Astrocyte of the cerebellum (primary cell): ENCODE results near the gene IFT43.

Source experiments
- DNase-seq: peaks from one replicate; pipeline ENCODE4 v3.0.0-alpha.2; 2011; ENCODE audit warnings: low read depth
- H3K4me3 ChIP-seq: 2 replicates; pipeline ENCODE4 v1.5.1; 2011; ENCODE audit warnings: mild to moderate bottlenecking, low read depth, low read length, moderate library complexity
- in situ Hi-C: cut with HindIII; loops from 2 replicates; pipeline ENCODE4 v1.10.0; 2017; ENCODE audit warnings: low sequenced_read_pairs
- TF ChIP-seq, protein P1 (sequence below): IDR thresholded peaks from 2 replicates; pipeline ENCODE4 v1.5.1; 2012; ENCODE audit warnings: low read length, low read depth, moderate library complexity, mild to moderate bottlenecking; ENCODE audit errors: missing control alignments

The IFT43 gene

DNA sequence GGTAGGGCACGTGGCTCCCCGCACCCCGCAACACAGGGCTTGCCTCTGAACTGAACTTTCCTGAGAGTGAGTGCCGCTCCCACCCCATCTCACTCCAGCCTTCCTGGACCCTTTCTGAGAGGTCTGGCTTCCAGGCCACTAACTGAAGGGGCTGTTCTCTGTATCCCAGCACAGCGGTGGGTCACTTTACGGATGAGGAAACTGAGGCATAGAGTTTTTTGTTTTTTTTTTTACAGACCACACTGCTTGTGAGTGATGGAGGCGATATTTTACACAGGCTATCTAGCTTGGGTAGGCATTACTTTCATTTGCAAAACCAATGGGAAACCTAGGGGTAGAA, 2.6 kb upstream of the IFT43 start:
- in situ Hi-C loops = no loop called here
- H3K4me3 ChIP-seq = peak overlapping the region; percentile 62
- TF ChIP-seq, protein P1, sequence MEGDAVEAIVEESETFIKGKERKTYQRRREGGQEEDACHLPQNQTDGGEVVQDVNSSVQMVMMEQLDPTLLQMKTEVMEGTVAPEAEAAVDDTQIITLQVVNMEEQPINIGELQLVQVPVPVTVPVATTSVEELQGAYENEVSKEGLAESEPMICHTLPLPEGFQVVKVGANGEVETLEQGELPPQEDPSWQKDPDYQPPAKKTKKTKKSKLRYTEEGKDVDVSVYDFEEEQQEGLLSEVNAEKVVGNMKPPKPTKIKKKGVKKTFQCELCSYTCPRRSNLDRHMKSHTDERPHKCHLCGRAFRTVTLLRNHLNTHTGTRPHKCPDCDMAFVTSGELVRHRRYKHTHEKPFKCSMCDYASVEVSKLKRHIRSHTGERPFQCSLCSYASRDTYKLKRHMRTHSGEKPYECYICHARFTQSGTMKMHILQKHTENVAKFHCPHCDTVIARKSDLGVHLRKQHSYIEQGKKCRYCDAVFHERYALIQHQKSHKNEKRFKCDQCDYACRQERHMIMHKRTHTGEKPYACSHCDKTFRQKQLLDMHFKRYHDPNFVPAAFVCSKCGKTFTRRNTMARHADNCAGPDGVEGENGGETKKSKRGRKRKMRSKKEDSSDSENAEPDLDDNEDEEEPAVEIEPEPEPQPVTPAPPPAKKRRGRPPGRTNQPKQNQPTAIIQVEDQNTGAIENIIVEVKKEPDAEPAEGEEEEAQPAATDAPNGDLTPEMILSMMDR = no peak
- DNase-seq = no peak

- no peak overlapping the region for H3K4me3 ChIP-seq
- in situ Hi-C loops = no loop called here
- TF ChIP-seq, protein P1 = no peak
- no peak for DNase-seq
Measured at GRCh38 chr14:75984674-75985073, 889 bp upstream of the IFT43 start.

DNA sequence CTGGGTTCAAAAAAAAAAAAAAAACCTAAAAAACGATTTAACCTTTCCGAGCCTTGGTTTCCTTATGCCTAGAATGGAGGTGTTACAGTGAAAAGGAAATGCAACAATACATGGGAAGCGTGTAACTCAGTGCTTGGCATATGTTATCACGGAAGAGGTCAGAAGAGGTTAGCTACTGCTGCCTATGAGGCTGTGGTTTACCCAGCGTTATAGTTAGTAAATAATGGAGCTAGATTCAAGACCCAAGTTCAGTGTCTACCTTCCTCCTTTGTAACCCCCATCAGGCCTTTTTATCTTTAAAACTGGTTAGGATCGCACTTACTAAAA, 839 bp downstream of the IFT43 start:
- no peak for DNase-seq
- TF ChIP-seq, protein P1 = no peak
- in situ Hi-C loops = no loop called here
- peak overlapping the region; percentile 59 for H3K4me3 ChIP-seq

DNA sequence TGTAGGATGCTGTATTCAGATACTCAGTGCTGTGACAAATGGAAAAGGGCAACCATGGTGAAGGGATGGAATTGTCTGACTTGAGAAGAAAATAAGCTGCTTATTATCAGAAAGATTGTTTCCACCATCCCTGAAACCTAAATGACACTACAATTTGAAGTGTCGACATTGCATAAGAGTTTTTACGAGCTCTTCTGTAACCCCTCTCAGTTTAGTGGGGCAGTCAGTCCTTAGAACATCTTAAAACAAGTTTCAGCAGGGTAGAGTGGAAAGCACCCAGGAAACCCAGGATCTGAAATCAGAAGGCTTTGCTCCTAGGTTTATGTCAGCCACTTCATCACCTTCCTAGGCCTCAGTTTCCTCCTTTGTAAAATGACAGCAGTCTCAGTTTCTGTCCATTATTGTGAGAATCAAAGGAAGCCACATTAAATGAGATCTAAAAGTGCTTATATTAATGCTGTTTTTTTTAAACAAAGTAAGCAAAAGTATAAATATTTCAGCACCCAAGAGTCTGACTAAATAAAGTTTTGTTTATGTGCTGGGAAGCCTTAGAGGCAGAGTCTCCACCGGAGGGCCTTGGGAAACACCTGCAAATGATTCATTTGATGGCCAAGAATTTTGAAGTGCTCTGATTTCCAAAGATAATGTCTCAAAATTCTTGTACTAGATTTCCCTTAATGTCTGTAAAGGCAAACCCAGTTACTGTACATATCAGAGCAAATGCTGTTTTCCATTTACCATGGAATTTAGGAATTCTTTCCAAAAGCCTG, 1.8 kb downstream of the IFT43 start:
- DNase-seq = no peak
- TF ChIP-seq, protein P1 = no peak
- no peak overlapping the region for H3K4me3 ChIP-seq
- in situ Hi-C loops = no loop called here

GRCh38 chr14:75989134-75989533, 3.6 kb downstream of the IFT43 start:
- no peak for DNase-seq
- in situ Hi-C loops = no loop called here
- H3K4me3 ChIP-seq = no peak overlapping the region
- TF ChIP-seq, protein P1 = no peak

DNA sequence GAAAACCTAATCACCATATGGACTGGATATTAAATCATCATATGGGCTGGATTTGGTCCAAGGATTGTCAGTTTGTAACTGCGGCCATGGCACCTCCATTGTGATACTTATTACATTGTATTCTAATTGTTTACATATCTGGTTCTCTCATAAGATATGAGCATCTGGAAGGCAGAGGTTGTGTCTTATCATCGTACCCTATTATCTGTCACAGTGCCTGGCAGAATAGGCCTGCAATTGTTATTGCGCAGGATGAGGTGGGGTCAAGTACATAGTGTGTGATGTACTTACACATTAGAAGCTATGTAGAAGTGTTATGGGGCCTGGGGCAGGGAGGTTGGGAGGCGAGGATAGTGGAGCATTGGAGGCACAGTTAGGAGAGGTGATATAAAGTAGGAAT, 4.7 kb downstream of the IFT43 start:
- TF ChIP-seq, protein P1 = no peak
- in situ Hi-C loops = no loop called here
- H3K4me3 ChIP-seq = no peak overlapping the region
- DNase-seq = no peak
